Upper lobe of left lung (tissue), 4 donors: Measurements from ENCODE around the gene S100A10.

Experiments used
- CTCF ChIP-seq, 6 experiments: fragments of 450-650 bp in 4 of 6; fragments of 200-600 bp in 2 of 6; sonication (generic) in 2 of 6; IDR thresholded peaks; one replicate each; pipeline ENCODE4 v1.5.1; 2016 to 2019; ENCODE audit warnings: antibody characterized with exemption in 6 of 6
- POLR2A ChIP-seq, 4 donors: fragments of 450-650 bp; IDR thresholded peaks; one replicate each; pipeline ENCODE4 v1.5.1; 2016 to 2017; ENCODE audit warnings: antibody characterized with exemption in 4 of 4, mild to moderate bottlenecking in 2 of 4
- POLR2AphosphoS5 ChIP-seq, 2 donors: sonication (generic); formaldehyde crosslinking; IDR thresholded peaks; one replicate each; pipeline ENCODE4 v1.5.1; 2017; ENCODE audit warnings: antibody characterized with exemption in 2 of 2

- TF ChIP-seq POLR2A (IDR thresholded peaks at IDR 0.05) = no peak
- no peak for TF ChIP-seq CTCF (IDR thresholded peaks at IDR 0.05)
- TF ChIP-seq POLR2AphosphoS5 (IDR thresholded peaks at IDR 0.05) = no peak
These were observed 1.9 kb downstream of the S100A10 start for GRCh38 chr1:151991663-151992302.
